ENCODE results near the gene FBLN2.

DNA sequence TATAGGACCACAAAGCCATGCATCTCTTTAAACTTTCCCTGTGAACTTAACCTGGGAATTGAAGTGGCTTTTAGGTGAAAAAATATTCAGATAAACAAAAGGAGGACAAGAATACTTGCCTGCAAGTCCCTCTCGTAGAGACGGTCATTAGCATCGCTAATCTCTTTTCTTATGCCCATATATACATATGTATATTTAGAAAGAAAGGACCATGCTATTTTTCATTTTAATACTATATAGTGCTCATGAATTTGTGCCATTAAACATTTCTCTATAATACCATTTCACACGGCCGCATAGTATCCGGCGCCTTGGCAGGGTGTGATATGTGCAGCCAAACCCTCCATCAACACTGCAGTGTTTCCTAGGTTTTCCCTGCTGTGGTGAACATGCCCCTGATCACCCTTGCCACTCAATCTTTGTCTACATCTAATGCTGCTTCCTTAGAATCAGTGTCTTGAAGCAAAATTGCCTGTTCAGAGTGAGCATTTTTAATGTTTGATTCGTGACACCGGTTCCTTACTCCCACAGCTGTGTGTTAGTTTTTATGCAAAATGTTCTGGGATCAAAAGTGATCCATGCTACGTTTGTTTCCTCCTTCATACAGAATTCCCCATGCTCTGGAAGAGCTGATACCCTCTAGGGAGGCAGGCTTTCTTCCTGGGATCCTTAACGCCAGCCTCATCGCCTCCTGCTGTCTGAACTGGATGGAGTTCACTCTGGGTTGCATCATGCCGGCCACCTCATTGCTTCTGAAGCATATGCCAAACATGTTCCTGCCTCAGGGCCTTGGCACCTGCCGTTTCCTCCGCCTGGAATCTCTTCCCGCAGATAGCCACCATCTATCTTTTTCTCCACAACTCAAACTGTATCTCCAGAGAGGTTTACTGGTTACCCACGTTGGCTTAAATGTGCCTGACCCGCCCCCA is 118.1 kb downstream of the FBLN2 start:
- TF ChIP-seq, protein P1, sequence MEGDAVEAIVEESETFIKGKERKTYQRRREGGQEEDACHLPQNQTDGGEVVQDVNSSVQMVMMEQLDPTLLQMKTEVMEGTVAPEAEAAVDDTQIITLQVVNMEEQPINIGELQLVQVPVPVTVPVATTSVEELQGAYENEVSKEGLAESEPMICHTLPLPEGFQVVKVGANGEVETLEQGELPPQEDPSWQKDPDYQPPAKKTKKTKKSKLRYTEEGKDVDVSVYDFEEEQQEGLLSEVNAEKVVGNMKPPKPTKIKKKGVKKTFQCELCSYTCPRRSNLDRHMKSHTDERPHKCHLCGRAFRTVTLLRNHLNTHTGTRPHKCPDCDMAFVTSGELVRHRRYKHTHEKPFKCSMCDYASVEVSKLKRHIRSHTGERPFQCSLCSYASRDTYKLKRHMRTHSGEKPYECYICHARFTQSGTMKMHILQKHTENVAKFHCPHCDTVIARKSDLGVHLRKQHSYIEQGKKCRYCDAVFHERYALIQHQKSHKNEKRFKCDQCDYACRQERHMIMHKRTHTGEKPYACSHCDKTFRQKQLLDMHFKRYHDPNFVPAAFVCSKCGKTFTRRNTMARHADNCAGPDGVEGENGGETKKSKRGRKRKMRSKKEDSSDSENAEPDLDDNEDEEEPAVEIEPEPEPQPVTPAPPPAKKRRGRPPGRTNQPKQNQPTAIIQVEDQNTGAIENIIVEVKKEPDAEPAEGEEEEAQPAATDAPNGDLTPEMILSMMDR (IDR thresholded peaks at IDR 0.05; ENCODE audit: insufficient read depth, low read length), result no peak
- TF ChIP-seq POLR2AphosphoS5 (IDR thresholded peaks at IDR 0.05; ENCODE audit: low read depth), result no peak

Measured in HL-60 (cell line).